Measurements from ENCODE around the gene SRPX2. TPM values are rescaled to one million over a fixed set of nuclear protein-coding genes. Genes with fewer than 3 reads are reported as not detected.

Gene SRPX2
- total RNA-seq, 1 donor from 2014 or later: 0.38 TPM

GRCh38 chrX:100658941-100659381 lies 15.0 kb downstream of the SRPX2 start:
- DNase-seq (ENCODE audit: low spot score, unreplicated experiment): no peak
- H3K9me3 Mint-ChIP-seq (ENCODE audit: low read depth): peaks cover 11% of the 10 kb centered on the region
- H3K4me3 Mint-ChIP-seq (ENCODE audit: low read depth): no peak overlapping the region
- TF ChIP-seq CTCF (IDR thresholded peaks at IDR 0.05; ENCODE audit: unreplicated experiment): no peak
- no peak overlapping the region for H3K27ac Mint-ChIP-seq
- H3K4me1 Mint-ChIP-seq (ENCODE audit: low read depth): peaks cover 6% of the 10 kb centered on the region
- H3K27me3 Mint-ChIP-seq: no peaks in the 10 kb centered on the region
- H3K36me3 Mint-ChIP-seq (ENCODE audit: insufficient read depth): no peaks in the 10 kb centered on the region

- H3K27me3 Mint-ChIP-seq: no peaks in the 10 kb centered on the region
- peaks cover 2% of the 10 kb centered on the region for H3K4me1 Mint-ChIP-seq (ENCODE audit: low read depth)
- H3K27ac Mint-ChIP-seq: no peak overlapping the region
- no peak for TF ChIP-seq CTCF (IDR thresholded peaks at IDR 0.05; ENCODE audit: unreplicated experiment)
- no peak for DNase-seq (ENCODE audit: low spot score, unreplicated experiment)
- no peaks in the 10 kb centered on the region for H3K36me3 Mint-ChIP-seq (ENCODE audit: insufficient read depth)
- H3K9me3 Mint-ChIP-seq (ENCODE audit: low read depth): peaks cover 11% of the 10 kb centered on the region
- H3K4me3 Mint-ChIP-seq (ENCODE audit: low read depth): no peak overlapping the region
Observed at GRCh38 chrX:100659431-100660137, 15.6 kb downstream of the SRPX2 start.

- Mint-ChIP-seq H3K36me3 (ENCODE audit: insufficient read depth) (no peaks in the 10 kb centered on the region), H3K4me3 (ENCODE audit: low read depth) (no peak overlapping the region), H3K4me1 (ENCODE audit: low read depth) (no peaks in the 10 kb centered on the region), H3K27me3 (no peaks in the 10 kb centered on the region), H3K27ac (no peak overlapping the region), H3K9me3 (ENCODE audit: low read depth) (peaks cover 12% of the 10 kb centered on the region)
- no peak for TF ChIP-seq CTCF (IDR thresholded peaks at IDR 0.05; ENCODE audit: unreplicated experiment)
- DNase-seq (ENCODE audit: low spot score, unreplicated experiment): no peak
Observed at GRCh38 chrX:100662170-100662569, 18.2 kb downstream of the SRPX2 start.

- DNase-seq (ENCODE audit: low spot score, unreplicated experiment): no peak
- Mint-ChIP-seq H3K27me3 (no peaks in the 10 kb centered on the region), H3K4me1 (ENCODE audit: low read depth) (no peaks in the 10 kb centered on the region), H3K36me3 (ENCODE audit: insufficient read depth) (no peaks in the 10 kb centered on the region), H3K27ac (no peak overlapping the region), H3K4me3 (ENCODE audit: low read depth) (no peak overlapping the region), H3K9me3 (ENCODE audit: low read depth) (peaks cover 14% of the 10 kb centered on the region)
- TF ChIP-seq CTCF (IDR thresholded peaks at IDR 0.05; ENCODE audit: unreplicated experiment): no peak
Observed at GRCh38 chrX:100662796-100663195, 18.8 kb downstream of the SRPX2 start.

GRCh38 chrX:100663642-100664041 lies 19.6 kb downstream of the SRPX2 start:
- no peak for DNase-seq (ENCODE audit: low spot score, unreplicated experiment)
- Mint-ChIP-seq H3K36me3 (ENCODE audit: insufficient read depth) (no peaks in the 10 kb centered on the region), H3K27ac (no peak overlapping the region), H3K9me3 (ENCODE audit: low read depth) (peaks cover 11% of the 10 kb centered on the region), H3K4me3 (ENCODE audit: low read depth) (no peak overlapping the region), H3K27me3 (no peaks in the 10 kb centered on the region), H3K4me1 (ENCODE audit: low read depth) (peaks cover 3% of the 10 kb centered on the region)
- TF ChIP-seq CTCF (IDR thresholded peaks at IDR 0.05; ENCODE audit: unreplicated experiment): no peak
